Heart left ventricle (tissue), 16 donors: ENCODE data around the gene HDHD2. TPM values are rescaled to one million over a fixed set of nuclear protein-coding genes. Genes with fewer than 3 reads are reported as not detected.

Experiments
- ATAC-seq, 4 donors: fragments of 200-7000 bp; cut with Tn5 transposase; one replicate each; pipeline ENCODE4 v1.9.1; 2020 to 2022; ENCODE audit warnings: moderate library complexity in 4 of 4, mild to moderate bottlenecking in 3 of 4, moderate number of reproducible peaks in 1 of 4
- DNase-seq, 5 donors: peaks; one replicate each; pipeline ENCODE4 v3.0.0-alpha.2; 2020
- H3K27ac ChIP-seq, 12 donors: fragments of 200-600 bp; sonication (generic) in 4 of 12; one replicate each; pipeline versions ENCODE4 v1.5.0 to v1.8.0; 2016 to 2022; ENCODE audit warnings: mild to moderate bottlenecking in 2 of 12
- H3K27me3 ChIP-seq, 9 donors: fragments of 200-600 bp; sonication (generic) in 2 of 9; one replicate each; pipeline versions ENCODE4 v1.5.1 to v1.8.0; 2016 to 2022; ENCODE audit warnings: mild to moderate bottlenecking in 3 of 9
- H3K36me3 ChIP-seq, 9 donors: fragments of 200-600 bp; sonication (generic) in 2 of 9; one replicate each; pipeline versions ENCODE4 v1.5.0 to v1.8.0; 2018 to 2022; ENCODE audit warnings: mild to moderate bottlenecking in 2 of 9
- H3K4me1 ChIP-seq, 12 donors: fragments of 200-600 bp; sonication (generic) in 4 of 12; one replicate each; pipeline versions ENCODE4 v1.5.0 to v1.8.0; 2016 to 2022; ENCODE audit warnings: mild to moderate bottlenecking in 3 of 12
- H3K4me3 ChIP-seq, 12 donors: fragments of 200-600 bp; sonication (generic) in 4 of 12; one replicate each; pipeline versions ENCODE4 v1.5.0 to v1.8.0; 2017 to 2022; ENCODE audit warnings: mild to moderate bottlenecking in 9 of 12, moderate library complexity in 4 of 12
- H3K9me3 ChIP-seq, 12 donors: fragments of 200-600 bp; sonication (generic) in 4 of 12; one replicate each; pipeline versions ENCODE4 v1.5.0 to v1.8.0; 2016 to 2022; ENCODE audit warnings: mild to moderate bottlenecking in 1 of 12
- CTCF ChIP-seq, 12 donors: fragments of 200-600 bp; sonication (generic) in 4 of 12; IDR thresholded peaks; one replicate each; pipeline versions ENCODE4 v1.5.0 to v1.8.0; 2018 to 2022; ENCODE audit warnings: antibody characterized with exemption in 12 of 12, mild to moderate bottlenecking in 5 of 12
- POLR2A ChIP-seq, 2 donors: fragments of 450-650 bp; IDR thresholded peaks; one replicate each; pipeline ENCODE4 v1.6.1; 2017; ENCODE audit warnings: antibody characterized with exemption in 2 of 2, mild to moderate bottlenecking in 2 of 2, moderate library complexity in 2 of 2
- WGBS, 4 donors: extraction: QIAGEN DNeasy Blood & Tissue Kit in 2 of 4; methylation state at CpG; one replicate each; pipeline versions ENCODE4 v1.1.5 to v1.1.7; 2013 to 2018; 5-methylcytosine and 5-hydroxymethylcytosine counted together
- intact Hi-C, 10 donors: fragments of 100-400 bp; cut with DNase I; formaldehyde crosslinking; loops; one replicate each; pipeline versions ENCODE4 v1.11.1 to v1.14.2; 2022
- polyA plus RNA-seq, 2 donors: library from polyadenylated mRNA; stranded (reverse); fragments of 200-250 nt; gene quantifications; one replicate each; pipeline ENCODE4 v1.2.3, GENCODE V29; 2013
- total RNA-seq, 9 donors: library from RNA; depleted of rRNA in 2 of 9; stranded (reverse); fragments of >200 nt in 2 of 9; fragmentation: NEBNext Ultra II Directional in 3 of 9; extraction: Animal tissue kit (Norgen Biotek cat#: 25700) in 3 of 9; gene quantifications; one replicate each; pipeline versions ENCODE4 v1.1.0 to v1.2.4, GENCODE V29; 2016 to 2023
- donor health status: ischemic (EF 13 %, LVEDD 7.1; RV severe dilation, severe dysfunction).
- donor health status: healthy with polysubstance abuse.
- donor health status: DM: no; HTN: yes; CAD: no.
- donor health status: DM: no; HTN: no; CAD: no.
- donor health status: ischemic (EF 25% LVEDD 6.9; RV normal size, moderate dysfunction).
- donor health status: ischemic (EF 25% LVEDD 5.7; RV mildly dilated, moderate dysfunction).
- donor health status: healthy.
- donor health status: DM: yes; HTN: yes; CAD: no.
- donor health status: ischemic (EF 35%, LVEDD 5.7; RV mildly dilated, moderate dysfunction).
- donor health status: nonischemic (EF 11% LVEDD 7.7; RV severe dilation, severe dysfunction).
- donor health status: DM: yes; HTN: yes; CAD: no.
- donor health status: PGD.
- donor health status: ischemic (EF 29% LVEDD 5.4; RV normal size, mild dysfunction).
- donor health status: nonischemic (EF 23%, LVEDD 6.1; RV moderate dilation, normal function).

HDHD2 gene
- total and polyA plus RNA-seq, 11 donors, result 15.8 to 50.8 (median 38.0) TPM

GRCh38 chr18:47175898-47176575, 25.7 kb upstream of the HDHD2 start, which contains the start of gene IER3IP1:
Gene IER3IP1 (minus strand): TSS chr18:47176364. CDS start chr18:47176277, 87 bp downstream.
- Histone ChIP-seq H3K27ac (peak within 1 kb of the TSS in 11 of 12 donors; percentile 81 to 90 (median 88)), H3K4me3 (peak within 1 kb of the TSS; percentile 74 to 99 (median 88)), H3K4me1 (peaks cover 3 to 34% (median 16%) of the 10 kb centered on the region in 12 donors), H3K9me3 (no peaks in the 10 kb centered on the region), H3K27me3 (no peaks in the 10 kb centered on the region), H3K36me3 (no peaks in the 10 kb centered on the region)
- intact Hi-C loops, result loop anchor here in 3 of 10 donors (2.0 to 10.0 kb wide), 3 partner anchors 25 to 829 kb away; partner anchors contain the start of gene HDHD2 (in 1 of the 3)
- ATAC-seq (peak; percentile 92 to 99 (median 98)), DNase-seq (peak; percentile 93 to 95 (median 94))
- 0 to 1% (median 1%) methylated on average over 26 to 48 of the region's 48 CpGs for WGBS, 4 donors
- TF ChIP-seq POLR2A (IDR thresholded peaks at IDR 0.05) (peak in 1 of 2 donors; percentile 71), CTCF (IDR thresholded peaks at IDR 0.05) (peak in 6 of 12 donors; percentile 11 to 42 (median 26))

- Histone ChIP-seq H3K27ac (peak overlapping the region in 11 of 12 donors; percentile 81 to 90 (median 88)), H3K27me3 (no peaks in the 10 kb centered on the region), H3K4me1 (peaks cover 3 to 34% (median 16%) of the 10 kb centered on the region in 12 donors), H3K4me3 (peak overlapping the region; percentile 74 to 99 (median 88)), H3K9me3 (no peaks in the 10 kb centered on the region), H3K36me3 (no peaks in the 10 kb centered on the region)
- no peak for TF ChIP-seq POLR2A (IDR thresholded peaks at IDR 0.05)
- TF ChIP-seq CTCF (IDR thresholded peaks at IDR 0.05), result no peak
- peak in 1 of 5 donors; percentile 30 for DNase-seq
- peak in 2 of 4 donors; percentile 12 to 36 for ATAC-seq
- intact Hi-C loops, result loop anchor here in 3 of 10 donors (2.0 to 10.0 kb wide), 3 partner anchors 25 to 829 kb away; partner anchors contain the start of gene HDHD2 (in 1 of the 3)
- 3 to 6% (median 4%) methylated on average over 24 of the region's 24 CpGs for WGBS, 4 donors
These were observed 25.1 kb upstream of the HDHD2 start for GRCh38 chr18:47175283-47175897.

GRCh38 chr18:47174545-47175116, 24.3 kb upstream of the HDHD2 start:
- TF ChIP-seq CTCF (IDR thresholded peaks at IDR 0.05), result no peak
- TF ChIP-seq POLR2A (IDR thresholded peaks at IDR 0.05), result no peak
- 81 to 85% (median 82%) methylated on average over 13 of the region's 13 CpGs for WGBS, 4 donors
- H3K36me3 ChIP-seq, result no peaks in the 10 kb centered on the region
- no peaks in the 10 kb centered on the region for H3K9me3 ChIP-seq
- ATAC-seq, result no peak
- no peaks in the 10 kb centered on the region for H3K27me3 ChIP-seq
- no peak for DNase-seq
- H3K4me1 ChIP-seq, result peaks cover 3 to 34% (median 16%) of the 10 kb centered on the region in 12 donors
- intact Hi-C loops, result loop anchor here in 3 of 10 donors (2.0 to 10.0 kb wide), 3 partner anchors 24 to 830 kb away; partner anchors contain the start of gene HDHD2 (in 1 of the 3)
- H3K4me3 ChIP-seq, result peak overlapping the region in 10 of 12 donors; percentile 74 to 99 (median 87)
- no peak overlapping the region for H3K27ac ChIP-seq
